HG02970 (cell line): ENCODE measurements around the gene GLI3.

ENCODE experiments used
- ATAC-seq: cut with Tn5 transposase; IDR thresholded peaks from one replicate; pipeline ENCODE4 v1.9.1; 2021; ENCODE audit warnings: mild to moderate bottlenecking, moderate library complexity, moderate number of reproducible peaks; ENCODE audit not compliant: unreplicated experiment, low FRiP score

Gene GLI3

GRCh38 chr7:42091461-42092291 lies 145.3 kb downstream of the GLI3 start:
- no peak for ATAC-seq

DNA sequence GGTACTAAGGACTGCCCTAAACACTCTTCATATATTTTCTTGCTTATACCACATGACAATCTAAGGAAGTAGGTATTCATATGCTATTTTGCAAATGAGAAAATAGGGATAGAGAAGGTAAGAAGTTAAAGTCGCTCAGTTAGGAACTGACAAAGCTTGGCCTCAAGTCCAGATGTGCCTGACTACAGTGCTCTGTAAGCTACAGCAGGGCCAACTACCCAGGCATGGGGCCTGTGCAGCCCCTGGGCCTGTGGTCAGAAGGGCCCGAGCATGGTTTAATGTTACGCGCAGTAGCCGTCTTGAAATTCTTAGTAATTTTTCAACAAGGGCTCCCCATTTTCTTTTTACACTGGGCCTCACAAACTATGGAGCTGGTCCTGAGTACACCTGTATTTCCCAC lies 146.2 kb downstream of the GLI3 start:
- no peak for ATAC-seq

DNA sequence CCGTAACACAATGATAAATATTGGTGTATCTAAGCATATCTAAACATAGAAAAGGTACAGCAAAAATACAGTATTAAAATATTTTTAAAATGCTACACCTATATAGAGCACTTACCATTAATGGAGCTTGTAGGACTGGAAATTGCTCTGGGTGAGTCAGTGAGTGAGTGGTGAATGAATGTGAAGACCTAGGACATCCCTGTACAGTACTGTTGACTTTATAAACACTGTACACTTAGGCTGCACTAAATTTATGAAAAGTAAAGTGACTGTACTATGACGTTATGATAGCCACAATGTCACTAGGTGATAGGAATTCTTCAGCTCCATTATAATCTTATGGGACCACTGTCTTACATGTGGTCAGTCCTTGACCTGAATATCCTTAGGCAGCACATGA lies 147.0 kb downstream of the GLI3 start:
- ATAC-seq = no peak

- no peak for ATAC-seq
These were observed 149.4 kb downstream of the GLI3 start for GRCh38 chr7:42087616-42088015.

DNA sequence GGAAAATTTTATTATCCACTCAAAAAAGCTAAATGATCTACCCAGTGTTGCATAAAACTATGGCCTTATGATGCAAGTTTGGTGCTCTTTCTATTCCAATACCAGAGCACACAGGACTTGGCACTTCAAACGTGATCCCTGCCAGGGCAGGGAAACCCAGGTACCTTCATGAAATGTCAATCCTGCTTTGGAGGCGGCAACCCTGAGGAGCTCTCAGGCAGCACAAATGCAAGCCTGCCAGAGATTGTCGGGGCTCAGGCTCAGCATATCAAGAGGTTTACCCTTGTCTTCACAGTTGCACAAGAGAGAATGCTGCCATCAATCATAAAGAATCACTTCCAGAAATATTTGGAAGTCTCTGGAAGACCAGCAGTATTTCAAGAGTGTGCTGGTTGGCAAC lies 151.5 kb downstream of the GLI3 start:
- no peak for ATAC-seq

GRCh38 chr7:42084263-42084662 lies 152.7 kb downstream of the GLI3 start:
- ATAC-seq = no peak

GRCh38 chr7:42083284-42083683 lies 153.7 kb downstream of the GLI3 start:
- no peak for ATAC-seq

DNA sequence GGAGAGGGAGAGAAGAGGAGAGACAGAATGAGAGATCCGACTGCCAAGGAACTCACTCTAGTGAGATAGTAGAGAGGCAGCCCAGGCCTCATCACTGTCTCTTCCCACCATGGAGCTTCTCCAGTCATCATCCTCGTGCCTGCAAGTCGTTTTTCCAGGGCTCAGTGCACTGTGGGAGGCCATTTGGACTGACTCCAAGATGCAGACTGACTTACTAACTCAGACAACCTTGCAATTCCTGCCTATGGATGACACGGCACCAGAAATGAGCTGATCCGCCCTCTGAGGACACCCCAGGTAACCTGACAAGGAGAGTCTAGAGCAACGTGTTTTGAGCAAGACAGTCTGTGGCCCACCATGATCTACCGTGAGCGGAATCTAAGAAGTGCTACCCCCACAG lies 154.9 kb downstream of the GLI3 start:
- ATAC-seq = no peak

- ATAC-seq = no peak
These were observed 155.3 kb downstream of the GLI3 start for GRCh38 chr7:42081671-42082070.

GRCh38 chr7:42080841-42081586 lies 156.0 kb downstream of the GLI3 start:
- no peak for ATAC-seq

DNA sequence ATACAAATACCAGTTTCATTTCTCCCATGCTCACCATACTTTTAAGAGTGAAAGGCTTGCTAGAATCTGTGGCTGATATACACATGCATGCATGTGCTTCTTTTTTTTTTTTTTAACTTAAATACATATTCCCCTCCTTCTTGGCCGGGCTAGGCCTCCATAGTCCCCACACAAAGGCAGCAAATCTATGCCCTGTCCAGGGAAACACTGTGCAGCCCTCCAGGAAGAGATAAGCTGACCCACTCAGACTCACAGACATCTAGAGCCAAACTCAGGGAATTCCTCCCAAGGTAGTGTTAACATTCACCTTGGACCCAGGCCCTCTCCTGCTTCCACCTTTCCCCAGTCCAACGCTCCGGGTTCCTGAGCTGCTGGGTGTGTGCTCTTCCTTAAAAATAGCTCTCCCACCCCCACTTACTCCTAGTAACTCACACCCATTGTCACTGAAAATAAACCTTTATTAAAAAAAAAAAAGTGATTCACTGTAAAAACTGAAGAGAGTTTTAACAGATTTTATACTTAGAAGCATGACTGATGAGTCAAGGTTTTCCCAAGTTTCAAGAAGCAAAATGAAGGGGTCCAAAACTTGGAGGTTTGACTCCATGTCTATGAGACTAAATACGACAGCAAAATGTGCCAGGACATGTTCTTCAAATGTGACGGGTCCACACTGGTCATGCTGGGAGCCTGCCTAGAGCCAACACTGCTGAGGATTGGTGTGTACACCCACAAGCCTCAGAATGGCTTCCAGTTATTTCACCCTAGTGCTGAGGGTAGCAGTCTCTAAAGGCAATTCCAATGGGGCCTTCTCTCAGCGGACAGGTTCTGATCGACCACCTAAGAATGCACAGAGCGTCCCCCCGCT lies 159.5 kb downstream of the GLI3 start:
- ATAC-seq = no peak

- ATAC-seq = no peak
These were observed 160.1 kb downstream of the GLI3 start for GRCh38 chr7:42076870-42077269.

DNA sequence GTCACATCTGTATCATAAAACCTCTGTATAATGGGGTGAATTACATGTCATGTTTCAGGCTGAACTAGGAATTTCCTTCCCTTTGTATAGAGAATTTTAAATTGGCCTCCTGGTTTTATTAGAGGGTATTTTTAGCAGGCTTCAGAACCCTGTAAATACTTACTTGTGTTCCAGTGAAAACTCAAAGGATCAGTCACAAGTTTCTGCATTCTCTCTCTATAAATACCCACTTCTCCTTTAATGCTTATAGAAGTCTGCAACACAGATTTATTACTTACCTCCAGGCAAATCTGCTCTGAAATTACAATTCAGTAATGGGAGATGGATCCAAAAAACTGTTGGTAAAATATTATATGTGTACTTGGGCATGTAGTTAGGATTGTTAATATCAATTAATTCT lies 161.6 kb downstream of the GLI3 start:
- no peak for ATAC-seq

DNA sequence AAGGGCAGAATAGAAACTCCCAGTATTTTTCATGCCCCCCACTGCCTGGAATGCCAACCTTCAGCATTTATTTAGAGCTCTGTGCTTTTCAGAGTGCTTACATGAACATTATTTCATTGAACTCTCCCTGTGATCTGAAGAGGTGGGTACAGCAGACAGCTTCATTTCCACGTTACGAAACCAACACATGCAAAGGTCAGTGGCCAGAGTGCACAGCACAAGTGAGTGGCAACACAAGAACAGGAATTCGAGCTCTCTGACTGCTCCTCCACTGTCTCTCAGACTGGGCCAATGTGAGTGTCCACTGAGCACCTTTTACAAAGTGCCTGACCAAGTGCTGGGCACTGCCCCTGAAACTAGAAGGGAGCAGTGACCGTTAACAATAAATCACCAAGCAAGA lies 162.9 kb downstream of the GLI3 start:
- ATAC-seq = no peak

GRCh38 chr7:42071372-42072261 lies 165.4 kb downstream of the GLI3 start:
- ATAC-seq = no peak

- ATAC-seq = no peak
These were observed 166.9 kb downstream of the GLI3 start for GRCh38 chr7:42070068-42070467.

DNA sequence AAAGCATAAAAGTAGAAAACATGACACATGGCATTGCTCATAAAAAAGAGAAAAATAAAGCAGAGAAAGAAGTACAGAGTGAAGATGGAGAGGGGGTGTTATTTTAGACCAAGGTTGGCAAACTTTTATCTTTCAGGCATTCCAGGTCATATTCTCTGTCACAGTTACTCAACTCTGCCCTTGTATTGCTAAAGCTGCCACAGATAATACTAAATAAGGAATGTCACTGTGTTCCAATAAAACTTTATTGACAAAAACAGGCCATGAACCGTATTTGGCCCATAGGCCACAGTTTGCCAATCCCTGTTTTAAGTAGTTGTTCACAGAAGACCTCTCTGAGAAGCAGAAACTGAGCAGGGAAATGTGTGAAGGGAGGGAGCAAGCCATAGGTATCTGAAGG lies 167.4 kb downstream of the GLI3 start:
- ATAC-seq = no peak

DNA sequence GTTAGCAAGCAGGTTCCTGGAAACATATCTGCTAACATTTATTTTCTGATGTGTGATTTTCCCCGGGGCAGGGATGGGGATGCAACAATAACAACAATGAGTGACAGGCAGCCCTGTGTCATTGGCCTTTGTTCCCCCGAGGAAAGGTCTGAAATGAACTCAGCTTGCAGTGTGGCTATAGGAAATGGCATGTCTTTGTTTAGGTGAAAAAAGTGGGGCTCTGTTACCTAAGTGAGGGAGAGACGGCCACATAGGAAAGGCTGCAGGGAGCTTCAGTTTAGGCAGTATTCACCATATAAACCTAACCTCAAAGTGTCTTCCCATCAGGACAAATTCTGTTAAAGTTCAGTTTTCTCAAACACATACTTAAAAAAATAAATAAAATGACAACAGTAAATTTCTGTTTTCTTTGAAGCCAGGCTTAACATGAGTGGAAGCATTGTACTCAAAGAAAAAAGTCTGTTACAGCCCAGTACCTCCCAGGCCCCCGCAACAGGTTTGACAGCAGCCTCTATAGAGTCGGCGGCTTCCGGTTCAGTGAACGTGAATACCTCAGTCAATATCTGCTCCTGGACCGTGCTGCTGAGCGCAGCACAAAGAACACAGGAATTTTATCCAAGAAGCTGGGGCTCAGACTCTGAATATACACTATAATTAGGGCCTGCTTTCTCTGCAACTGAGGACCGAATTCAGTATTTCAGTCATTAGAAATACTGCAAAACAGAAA lies 168.3 kb downstream of the GLI3 start:
- ATAC-seq = no peak

DNA sequence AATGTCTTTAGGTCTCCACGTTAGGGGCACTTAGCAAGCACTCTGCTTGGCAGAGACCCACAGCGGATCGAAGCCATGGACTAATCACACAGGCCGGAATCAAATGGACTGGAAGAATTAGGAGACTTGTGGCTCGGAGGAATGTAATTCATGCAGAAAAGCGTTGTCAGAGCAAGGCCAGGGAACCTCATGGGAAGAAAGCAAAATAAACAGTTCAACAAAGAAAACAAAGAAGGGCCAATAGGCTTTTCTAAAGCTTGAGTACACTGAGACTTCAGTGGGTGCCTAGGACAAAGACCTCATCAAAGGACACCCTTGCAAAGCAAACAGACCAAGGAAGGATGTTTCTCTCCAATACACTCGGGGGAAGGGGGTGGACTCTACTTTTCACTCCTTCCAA lies 171.1 kb downstream of the GLI3 start:
- ATAC-seq = no peak
